GM19438 (cell line): ENCODE data around the gene CACNG6.

ENCODE experiments used
- ATAC-seq: cut with Tn5 transposase; IDR thresholded peaks from one replicate; pipeline ENCODE4 v1.9.1; 2021; ENCODE audit warnings: low read depth; ENCODE audit not compliant: unreplicated experiment

Gene CACNG6

GRCh38 chr19:53998223-53998622, 6.8 kb downstream of the CACNG6 start:
- no peak for ATAC-seq

- no peak for ATAC-seq
Observed at GRCh38 chr19:53999694-54000093, 8.3 kb downstream of the CACNG6 start.

- ATAC-seq = no peak
Observed at GRCh38 chr19:54001496-54001895, 10.1 kb downstream of the CACNG6 start.

GRCh38 chr19:54002495-54003315, 11.3 kb downstream of the CACNG6 start:
- no peak for ATAC-seq

DNA sequence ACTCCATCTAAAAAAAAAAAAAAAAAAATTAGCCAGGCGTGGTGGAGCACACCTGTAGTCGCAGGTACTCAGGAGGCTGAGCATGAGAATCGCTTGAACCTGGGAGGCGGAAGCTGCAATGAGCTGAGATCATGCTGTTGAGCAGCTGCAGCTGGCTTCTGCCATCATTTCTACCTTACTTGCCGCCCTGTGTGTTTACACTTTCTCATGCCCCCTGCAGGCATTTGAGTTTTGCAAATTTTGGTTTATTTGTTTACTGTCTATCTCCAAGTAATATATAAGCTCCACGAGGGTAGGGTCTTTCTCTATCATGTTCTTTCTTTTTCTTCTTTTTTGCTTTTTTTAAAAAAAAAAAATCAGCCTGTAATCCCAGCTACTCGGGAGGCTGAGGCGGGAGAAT, 18.0 kb downstream of the CACNG6 start:
- ATAC-seq = no peak

GRCh38 chr19:54010474-54010873, 19.0 kb downstream of the CACNG6 start:
- no peak for ATAC-seq

GRCh38 chr19:54011507-54012211, 20.2 kb downstream of the CACNG6 start:
- ATAC-seq = no peak

- no peak for ATAC-seq
Observed at GRCh38 chr19:54013866-54014265, 22.4 kb downstream of the CACNG6 start.

GRCh38 chr19:54014920-54015560, 23.6 kb downstream of the CACNG6 start:
- ATAC-seq = no peak

- no peak for ATAC-seq
Observed at GRCh38 chr19:54017261-54017660, 25.8 kb downstream of the CACNG6 start.

DNA sequence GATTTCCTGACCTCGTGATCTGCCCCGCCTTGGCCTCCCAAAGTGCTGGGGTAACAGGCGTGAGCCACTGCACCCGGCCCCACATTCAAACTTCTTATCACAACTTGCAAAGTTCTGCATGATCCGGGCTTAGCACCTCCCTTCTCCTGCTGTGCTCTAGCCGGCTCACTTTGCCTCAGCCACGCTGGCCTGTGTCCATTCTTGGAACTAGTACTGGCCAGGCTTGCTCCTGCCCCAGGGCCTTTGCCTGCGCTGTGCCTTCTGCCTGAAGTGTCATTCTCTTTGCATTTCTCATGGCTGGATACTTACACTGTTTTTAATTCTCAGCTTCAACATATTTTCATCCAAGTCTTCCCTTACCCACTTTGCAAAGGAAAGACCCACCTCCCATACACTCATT, 29.9 kb downstream of the CACNG6 start:
- no peak for ATAC-seq

DNA sequence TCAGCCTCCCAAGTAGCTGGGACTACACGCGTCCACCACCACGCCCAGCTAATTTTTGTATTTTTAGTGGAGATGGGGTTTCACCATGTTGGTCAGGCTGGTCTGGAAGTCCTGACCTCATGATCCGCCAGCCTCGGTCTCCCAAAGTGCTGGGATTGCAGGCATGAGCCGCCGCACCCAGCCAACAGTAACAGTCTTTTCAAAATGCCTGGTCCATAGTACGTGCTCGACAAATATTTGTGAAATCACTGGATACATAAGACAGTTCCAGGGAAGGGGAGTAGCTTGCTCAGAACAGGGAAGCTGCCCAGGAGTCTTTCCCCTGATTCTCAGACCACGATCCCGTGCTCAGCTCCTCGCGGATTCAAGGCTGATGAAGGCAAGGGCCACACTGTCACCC, 30.5 kb downstream of the CACNG6 start:
- no peak for ATAC-seq

- no peak for ATAC-seq
Observed at GRCh38 chr19:54023191-54023590, 31.8 kb downstream of the CACNG6 start.

GRCh38 chr19:54024660-54025059, 33.2 kb downstream of the CACNG6 start:
- ATAC-seq = no peak

GRCh38 chr19:54026656-54027055, 35.2 kb downstream of the CACNG6 start:
- ATAC-seq = no peak

DNA sequence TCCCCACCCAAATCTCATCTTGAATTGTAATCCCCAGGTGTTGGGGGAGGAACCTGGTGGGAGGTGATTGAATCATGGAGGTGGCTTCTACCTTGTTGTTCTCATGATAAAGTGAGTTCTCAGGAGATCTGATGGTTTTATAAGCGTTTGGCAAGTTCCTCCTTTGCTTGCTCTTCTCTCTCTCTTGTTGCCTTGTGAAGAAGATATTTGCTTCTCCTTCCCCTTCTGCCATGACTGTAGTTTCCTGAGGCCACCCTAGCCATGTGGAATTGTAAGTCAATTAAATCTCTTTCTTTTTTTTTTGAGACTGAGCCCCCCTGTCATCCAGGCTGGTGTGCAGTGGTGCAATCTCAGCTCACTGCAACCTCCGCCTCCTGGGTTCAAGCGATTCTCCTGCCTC, 37.9 kb downstream of the CACNG6 start:
- no peak for ATAC-seq

GRCh38 chr19:54029930-54030490, 38.6 kb downstream of the CACNG6 start:
- no peak for ATAC-seq

GRCh38 chr19:54030895-54031586, 39.6 kb downstream of the CACNG6 start:
- ATAC-seq = no peak

DNA sequence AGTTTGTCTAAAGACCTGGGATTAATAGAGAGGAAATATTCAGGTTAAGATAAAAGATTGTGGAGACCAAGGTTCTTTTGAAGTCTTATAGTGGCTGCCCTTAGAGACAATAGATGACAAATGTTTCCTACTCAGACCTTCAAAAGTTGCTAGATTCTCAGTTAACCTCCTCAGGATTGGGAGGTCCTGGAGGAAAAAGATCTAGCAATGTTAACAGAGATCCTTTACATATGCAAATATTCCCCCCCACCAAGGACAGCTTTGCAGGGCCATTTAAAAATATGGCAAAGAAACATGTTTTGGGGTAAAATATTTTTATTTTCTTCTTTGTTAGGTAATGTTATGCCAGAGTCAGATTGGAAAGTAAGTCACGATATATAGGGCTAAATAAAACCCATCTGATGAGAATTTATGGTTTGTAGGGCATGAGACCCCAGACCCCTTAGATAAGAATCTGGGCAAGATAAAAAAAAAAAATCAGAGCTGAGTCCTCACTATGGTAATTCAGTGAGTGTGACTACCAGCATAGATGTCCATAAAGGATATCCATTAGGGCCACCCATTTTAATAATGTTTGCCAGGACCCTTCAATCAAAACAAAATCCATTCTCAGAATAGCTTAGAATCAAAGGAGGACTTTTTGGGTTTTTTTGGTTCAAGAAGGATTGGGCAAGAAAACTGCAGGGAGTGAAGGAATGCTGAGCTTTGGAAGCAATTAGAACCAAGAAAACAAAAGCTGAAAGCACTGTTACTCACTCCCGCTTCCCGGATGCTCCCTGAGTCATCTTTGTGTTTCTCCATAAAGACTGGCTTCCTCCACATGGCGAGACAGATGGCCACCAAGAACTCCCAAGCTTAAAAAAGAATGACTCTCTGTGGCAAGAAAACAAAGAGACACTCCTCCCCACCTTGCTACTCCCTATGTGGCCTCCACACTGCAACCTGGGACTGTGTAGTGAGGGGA, 44.1 kb downstream of the CACNG6 start:
- no peak for ATAC-seq
